Measurements from ENCODE around the gene CHAMP1.
"Not testable (repeated sequence)": the region's sequence is repeated elsewhere in the genome, so short reads cannot be mapped to it uniquely, and the experiment has no call there.

CHAMP1 gene

DNA sequence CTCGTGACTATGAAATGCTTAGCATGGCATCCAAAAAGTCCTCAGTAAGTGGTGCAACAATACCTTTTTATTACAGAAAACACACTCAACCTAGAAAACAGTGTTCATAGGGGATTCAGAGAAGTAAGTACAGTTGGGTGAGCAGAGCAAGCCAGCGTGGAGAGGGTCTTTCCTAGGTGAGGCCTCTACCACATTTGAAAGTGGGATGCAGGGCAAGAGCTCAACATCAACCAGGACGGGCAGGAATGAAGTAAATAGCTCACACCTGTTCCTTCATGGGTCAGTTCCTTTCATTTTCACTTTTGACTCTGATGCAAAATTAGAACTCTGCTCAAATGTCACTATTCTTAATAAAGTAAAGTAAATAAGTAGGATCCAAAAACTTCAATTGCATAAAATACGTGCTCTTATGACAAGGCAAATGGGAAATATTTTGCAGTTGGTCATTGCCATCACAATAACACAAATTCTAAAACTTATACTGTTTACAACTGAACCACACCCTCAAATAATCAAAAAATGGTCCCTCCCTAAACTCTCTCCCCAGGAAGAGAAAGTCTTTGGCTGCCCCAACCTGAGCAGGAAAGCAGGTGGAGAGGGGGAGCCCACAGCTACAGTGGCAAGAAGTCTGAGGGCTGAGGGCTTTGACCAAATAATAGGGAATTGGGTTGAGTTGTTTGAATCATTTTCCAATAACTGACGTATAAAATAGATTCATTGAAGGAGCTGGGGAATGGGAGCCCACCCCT is 20.2 kb downstream of the CHAMP1 start:
- no peak overlapping the region for H3K4me3 ChIP-seq (ENCODE audit: low read depth, low read length)
- TF ChIP-seq, protein P1, sequence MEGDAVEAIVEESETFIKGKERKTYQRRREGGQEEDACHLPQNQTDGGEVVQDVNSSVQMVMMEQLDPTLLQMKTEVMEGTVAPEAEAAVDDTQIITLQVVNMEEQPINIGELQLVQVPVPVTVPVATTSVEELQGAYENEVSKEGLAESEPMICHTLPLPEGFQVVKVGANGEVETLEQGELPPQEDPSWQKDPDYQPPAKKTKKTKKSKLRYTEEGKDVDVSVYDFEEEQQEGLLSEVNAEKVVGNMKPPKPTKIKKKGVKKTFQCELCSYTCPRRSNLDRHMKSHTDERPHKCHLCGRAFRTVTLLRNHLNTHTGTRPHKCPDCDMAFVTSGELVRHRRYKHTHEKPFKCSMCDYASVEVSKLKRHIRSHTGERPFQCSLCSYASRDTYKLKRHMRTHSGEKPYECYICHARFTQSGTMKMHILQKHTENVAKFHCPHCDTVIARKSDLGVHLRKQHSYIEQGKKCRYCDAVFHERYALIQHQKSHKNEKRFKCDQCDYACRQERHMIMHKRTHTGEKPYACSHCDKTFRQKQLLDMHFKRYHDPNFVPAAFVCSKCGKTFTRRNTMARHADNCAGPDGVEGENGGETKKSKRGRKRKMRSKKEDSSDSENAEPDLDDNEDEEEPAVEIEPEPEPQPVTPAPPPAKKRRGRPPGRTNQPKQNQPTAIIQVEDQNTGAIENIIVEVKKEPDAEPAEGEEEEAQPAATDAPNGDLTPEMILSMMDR (IDR thresholded peaks at IDR 0.05; ENCODE audit: low read depth, low read length): no peak

GRCh38 chr13:114336457-114336856 is 22.2 kb downstream of the CHAMP1 start:
- not testable (repeated sequence) for H3K4me3 ChIP-seq (ENCODE audit: low read depth, low read length)

DNA sequence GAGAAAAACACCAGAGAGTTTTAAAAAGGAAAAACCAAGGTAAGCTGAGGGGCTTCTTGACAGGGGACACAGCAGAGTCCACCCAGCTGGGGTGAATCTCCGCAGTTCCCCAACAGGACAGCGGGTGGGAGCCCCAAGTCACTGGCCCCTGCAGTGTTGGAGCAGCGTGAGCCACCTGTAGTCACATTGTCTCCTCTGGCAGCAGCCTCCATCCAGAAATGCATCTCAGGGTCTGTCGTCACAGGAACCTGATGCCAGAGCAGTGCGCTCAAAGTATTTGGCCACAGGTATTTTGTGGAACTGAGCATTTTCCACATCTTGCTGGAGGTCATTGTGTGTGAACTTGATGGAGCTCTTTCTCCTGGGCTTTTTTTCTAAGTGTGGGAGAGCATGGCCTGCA is 24.7 kb downstream of the CHAMP1 start:
- no peak overlapping the region for H3K4me3 ChIP-seq (ENCODE audit: low read depth, low read length)
- TF ChIP-seq, protein P1 (IDR thresholded peaks at IDR 0.05; ENCODE audit: low read depth, low read length): no peak

GRCh38 chr13:114339857-114340534 is 25.7 kb downstream of the CHAMP1 start:
- H3K4me3 ChIP-seq (ENCODE audit: low read depth, low read length): no peak overlapping the region
- TF ChIP-seq, protein P1 (IDR thresholded peaks at IDR 0.05; ENCODE audit: low read depth, low read length): peak; percentile 78

GRCh38 chr13:114341003-114341777 is 26.9 kb downstream of the CHAMP1 start:
- TF ChIP-seq, protein P1 (IDR thresholded peaks at IDR 0.05; ENCODE audit: low read depth, low read length): no peak
- no peak overlapping the region for H3K4me3 ChIP-seq (ENCODE audit: low read depth, low read length)

DNA sequence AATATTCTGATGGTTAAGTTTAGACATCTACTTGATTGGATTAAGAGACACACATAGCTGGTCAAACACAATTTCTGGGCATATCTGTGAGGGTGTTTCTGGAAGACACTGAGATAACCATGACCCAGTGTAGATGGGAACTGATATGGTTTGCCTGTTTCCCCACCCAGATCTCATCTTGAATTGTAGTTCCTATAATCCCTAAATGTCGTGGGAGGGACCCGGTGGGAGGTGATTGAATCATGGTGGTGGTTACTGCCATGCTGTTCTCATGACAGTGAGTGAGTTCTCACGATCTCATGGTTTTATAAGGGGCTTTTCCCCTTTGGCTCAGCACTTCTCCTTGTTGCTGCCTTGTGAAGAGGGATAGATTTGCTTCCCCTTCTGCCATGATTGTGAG is 33.0 kb downstream of the CHAMP1 start:
- not testable (repeated sequence) for H3K4me3 ChIP-seq (ENCODE audit: low read depth, low read length)

GRCh38 chr13:114352763-114353162 is 38.5 kb downstream of the CHAMP1 start:
- TF ChIP-seq, protein P1 (IDR thresholded peaks at IDR 0.05; ENCODE audit: low read depth, low read length): peak; percentile 42
- not testable (repeated sequence) for H3K4me3 ChIP-seq (ENCODE audit: low read depth, low read length)

DNA sequence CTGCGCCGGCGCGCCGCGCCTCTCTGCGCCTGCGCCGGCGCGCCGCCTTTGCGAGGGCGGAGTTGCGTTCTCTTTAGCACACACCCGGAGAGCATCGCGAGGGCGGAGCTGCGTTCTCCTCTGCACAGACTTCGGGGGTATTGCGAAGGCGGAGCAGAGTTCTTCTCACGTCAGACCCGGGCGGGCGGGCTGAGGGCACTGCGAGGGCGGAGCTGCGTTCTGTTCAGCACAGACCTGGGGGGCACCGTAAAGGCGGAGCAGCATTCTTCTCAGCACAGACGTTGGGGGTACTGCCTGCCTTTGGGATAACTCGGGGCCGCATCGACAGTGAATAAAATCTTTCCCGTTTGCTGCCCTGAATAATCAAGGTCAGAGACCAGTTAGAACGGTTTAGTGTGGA is 39.1 kb downstream of the CHAMP1 start:
- H3K4me3 ChIP-seq (ENCODE audit: low read depth, low read length): not testable (repeated sequence)
